Nucleus accumbens (tissue), 56 donors: ENCODE data around the gene ARMCX2.
A peak's percentile ranks its signal among the peaks of the same experiment; 100 is the strongest.
"Not testable (repeated sequence)": the region's sequence is repeated elsewhere in the genome, so short reads cannot be mapped to it uniquely, and the experiment has no call there.

ENCODE experiments used
- DNase-seq, 56 donors: peaks; one replicate each; lab custom pipeline; 2025; lab: John Stamatoyannopoulos, UW

ARMCX2 gene

GRCh38 chrX:101659601-101660063 is at the start of gene ARMCX2:
TSS of gene ARMCX2 (minus strand) at chrX:101659850. CDS start at chrX:101657588, 2,262 bp downstream.
- DNase-seq = peak in 52 of 56 donors; percentile 3 to 80 (median 38)

GRCh38 chrX:101709384-101709783 is 49.7 kb upstream of the ARMCX2 start:
- no peak for DNase-seq

- DNase-seq = peak in 6 of 56 donors; percentile 0 to 15 (median 1)
Measured at GRCh38 chrX:101708163-101708562, 48.5 kb upstream of the ARMCX2 start.

GRCh38 chrX:101693476-101693875 is 33.8 kb upstream of the ARMCX2 start:
- DNase-seq = no peak

- no peak for DNase-seq
Measured at GRCh38 chrX:101691835-101692234, 32.2 kb upstream of the ARMCX2 start.

GRCh38 chrX:101686574-101686973 is 26.9 kb upstream of the ARMCX2 start:
- no peak for DNase-seq

- no peak for DNase-seq
Measured at GRCh38 chrX:101685923-101686322, 26.3 kb upstream of the ARMCX2 start.

- peak in 6 of 56 donors; percentile 0 to 24 (median 4) for DNase-seq
Measured at GRCh38 chrX:101682723-101683122, 23.1 kb upstream of the ARMCX2 start.

- no peak for DNase-seq
Measured at GRCh38 chrX:101677028-101677427, 17.4 kb upstream of the ARMCX2 start.

GRCh38 chrX:101676571-101676970 is 16.9 kb upstream of the ARMCX2 start:
- no peak for DNase-seq

- no peak for DNase-seq
Measured at GRCh38 chrX:101668143-101668542, 8.5 kb upstream of the ARMCX2 start.

GRCh38 chrX:101658661-101659491 is 774 bp downstream of the ARMCX2 start:
- DNase-seq = peak in 53 of 56 donors; percentile 4 to 84 (median 44)

GRCh38 chrX:101657495-101657894 is 2.2 kb downstream of the ARMCX2 start:
- DNase-seq = no peak

- no peak for DNase-seq
Measured at GRCh38 chrX:101656817-101657216, 2.8 kb downstream of the ARMCX2 start.

- DNase-seq = no peak
Measured at GRCh38 chrX:101655534-101655933, 4.1 kb downstream of the ARMCX2 start.

GRCh38 chrX:101647716-101648115 is 11.9 kb downstream of the ARMCX2 start:
- not testable (repeated sequence) for DNase-seq

GRCh38 chrX:101642093-101642492 is 17.6 kb downstream of the ARMCX2 start:
- DNase-seq = no peak

- DNase-seq = no peak
Measured at GRCh38 chrX:101639583-101639982, 20.1 kb downstream of the ARMCX2 start.

GRCh38 chrX:101619364-101619763 is 40.3 kb downstream of the ARMCX2 start:
- no peak for DNase-seq

- peak in 55 of 56 donors; percentile 4 to 85 (median 56) for DNase-seq
Measured at GRCh38 chrX:101617211-101618191, 42.1 kb downstream of the ARMCX2 start, which contains the start of gene ARMCX6. TSS of gene ARMCX6 (minus strand) at chrX:101618000. CDS start at chrX:101616620, 1,380 bp downstream.

- DNase-seq = no peak
Measured at GRCh38 chrX:101605728-101606127, 53.9 kb downstream of the ARMCX2 start.
